Measurements from ENCODE around the gene SMG6.

DNA sequence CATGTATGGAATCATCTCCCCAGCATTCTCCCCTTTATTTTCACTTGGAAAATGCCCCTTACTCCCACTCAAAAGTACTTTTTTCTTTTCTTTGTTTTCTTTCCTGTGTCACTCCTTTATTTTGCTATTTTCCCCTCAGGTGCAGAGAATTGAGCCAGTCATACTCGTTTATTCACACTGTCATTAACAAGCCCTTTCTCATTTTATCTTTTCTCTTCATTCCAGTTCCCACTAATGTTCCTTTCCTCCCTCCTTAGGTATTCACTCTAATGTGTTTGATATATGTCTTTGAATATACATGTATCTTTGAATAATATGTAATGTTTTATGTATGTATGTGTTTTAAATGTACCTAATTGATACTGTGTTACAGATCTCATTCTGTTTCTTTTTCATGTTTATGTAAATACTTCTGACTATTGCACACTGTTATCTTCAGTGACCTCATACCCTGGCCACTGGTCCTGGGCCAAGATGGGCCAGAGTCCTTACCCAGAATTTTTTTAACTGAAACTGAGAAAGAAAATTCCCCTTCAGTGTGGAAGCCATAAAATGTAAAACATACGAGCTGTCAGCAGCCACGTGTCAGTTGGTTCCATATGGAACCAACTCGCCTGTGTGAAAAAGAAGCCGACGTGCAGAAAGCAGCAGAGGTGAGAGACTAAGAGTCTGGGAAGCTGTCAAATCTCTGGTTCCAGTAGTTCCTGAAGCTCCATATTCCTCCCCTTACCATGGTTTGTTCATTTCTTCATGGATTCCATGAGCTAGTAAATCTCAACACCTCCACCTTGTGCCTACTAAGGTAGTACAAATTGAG lies 6.0 kb upstream of the SMG6 start:
- TF ChIP-seq POLR2A (IDR thresholded peaks at IDR 0.05; ENCODE audit: low read length) (no peak), GATA1 (IDR thresholded peaks at IDR 0.05; ENCODE audit: low read depth, low read length) (no peak)

All from erythroblast (primary cell).